Hepatocyte (in vitro differentiated cells): ENCODE data around the gene BMP15.

Experiments
- CTCF ChIP-seq: fragments of 200-600 bp; sonication (generic); IDR thresholded peaks from 2 replicates; pipeline ENCODE4 v1.5.1; 2016; ENCODE audit warnings: antibody characterized with exemption, mild to moderate bottlenecking; ENCODE audit not compliant: poor library complexity
- EZH2 ChIP-seq: fragments of 200-600 bp; sonication (generic); IDR thresholded peaks from 2 replicates; pipeline ENCODE4 v1.6.1; 2016; ENCODE audit warnings: antibody characterized with exemption, mild to moderate bottlenecking, borderline replicate concordance

DNA sequence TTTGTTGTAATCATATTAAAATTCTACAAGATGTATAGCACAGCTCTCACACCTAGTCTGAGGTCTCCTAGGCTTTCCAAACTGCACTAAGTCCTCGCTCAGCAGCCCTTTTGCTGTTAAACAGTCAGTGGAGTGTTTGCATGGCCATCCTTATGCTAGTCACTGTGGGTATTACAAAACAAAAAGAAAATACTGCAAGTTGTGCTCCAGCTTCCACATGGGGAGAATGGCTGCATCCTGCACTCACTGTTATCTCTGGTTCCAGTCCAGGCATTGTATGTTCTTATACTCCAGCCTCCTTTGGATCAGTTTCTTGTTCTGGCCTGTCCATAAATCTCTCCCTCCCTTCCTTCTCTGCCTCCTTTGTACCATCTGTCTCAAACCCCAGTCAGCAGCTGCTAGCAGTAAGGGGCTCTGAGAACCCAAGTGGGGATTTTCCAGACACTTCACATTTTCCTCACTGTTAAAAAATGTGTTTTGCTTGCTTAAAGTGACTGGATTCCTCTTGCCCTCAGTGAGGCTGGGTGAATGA is 38.5 kb upstream of the BMP15 start:
- TF ChIP-seq CTCF (no peak), EZH2 (no peak)
